Measurements from ENCODE around the gene FCN3.

Gene FCN3

GRCh38 chr1:27380224-27380623 is 5.6 kb upstream of the FCN3 start:
- no peak for DNase-seq (ENCODE audit: low read depth in 2 of 2)

GRCh38 chr1:27379564-27380122 is 5.0 kb upstream of the FCN3 start:
- DNase-seq (ENCODE audit: low read depth in 2 of 2): no peak

- no peak for DNase-seq (ENCODE audit: low read depth in 2 of 2)
These were observed 3.3 kb upstream of the FCN3 start for GRCh38 chr1:27377760-27378495.

- no peak for DNase-seq (ENCODE audit: low read depth in 2 of 2)
These were observed 1.6 kb downstream of the FCN3 start for GRCh38 chr1:27372808-27373690.

GRCh38 chr1:27372022-27372807 is 2.4 kb downstream of the FCN3 start:
- DNase-seq (ENCODE audit: low read depth in 2 of 2): no peak

GRCh38 chr1:27368869-27369582 is 5.6 kb downstream of the FCN3 start:
- no peak for DNase-seq (ENCODE audit: low read depth in 2 of 2)

GRCh38 chr1:27367160-27367650 is 7.4 kb downstream of the FCN3 start:
- DNase-seq (ENCODE audit: low read depth in 2 of 2): no peak

- no peak for DNase-seq (ENCODE audit: low read depth in 2 of 2)
These were observed 8.0 kb downstream of the FCN3 start, which contains the start of gene MAP3K6 for GRCh38 chr1:27366411-27367159. TSS of gene MAP3K6 (minus strand) at chr1:27366961. CDS start at chr1:27366597, 364 bp downstream.

GRCh38 chr1:27366113-27366410 is 8.6 kb downstream of the FCN3 start:
- DNase-seq (ENCODE audit: low read depth in 2 of 2): peak; percentile 40 to 67

- DNase-seq (ENCODE audit: low read depth in 2 of 2): peak; percentile 67 to 74
These were observed 9.1 kb downstream of the FCN3 start for GRCh38 chr1:27365372-27366112.

- DNase-seq (ENCODE audit: low read depth in 2 of 2): no peak
These were observed 9.8 kb downstream of the FCN3 start for GRCh38 chr1:27364696-27365371.

- DNase-seq (ENCODE audit: low read depth in 2 of 2): no peak
These were observed 10.6 kb downstream of the FCN3 start for GRCh38 chr1:27363766-27364695.

GRCh38 chr1:27361553-27361952 is 13.1 kb downstream of the FCN3 start:
- no peak for DNase-seq (ENCODE audit: low read depth in 2 of 2)

GRCh38 chr1:27361044-27361402 is 13.6 kb downstream of the FCN3 start:
- no peak for DNase-seq (ENCODE audit: low read depth in 2 of 2)

GRCh38 chr1:27360159-27361043 is 14.2 kb downstream of the FCN3 start:
- DNase-seq (ENCODE audit: low read depth in 2 of 2): peak in 1 of 2 donors; percentile 43

- no peak for DNase-seq (ENCODE audit: low read depth in 2 of 2)
These were observed 14.8 kb downstream of the FCN3 start for GRCh38 chr1:27359822-27360158.

GRCh38 chr1:27358928-27359313 is 15.7 kb downstream of the FCN3 start:
- no peak for DNase-seq (ENCODE audit: low read depth in 2 of 2)

Measured in stimulated activated CD4-positive, alpha-beta T cell treated with anti-CD3 and anti-CD28 coated beads, Interleukin-1b, Interleukin-23, amount 100 ng/mL, for 4 hours (primary cell).